Posterior vena cava (tissue), 2 donors: ENCODE results near the gene LTK. TPM values are rescaled to one million over a fixed set of nuclear protein-coding genes. Genes with fewer than 3 reads are reported as not detected.
A peak's percentile ranks its signal among the peaks of the same experiment; 100 is the strongest.
"Not testable (repeated sequence)": the region's sequence is repeated elsewhere in the genome, so short reads cannot be mapped to it uniquely, and the experiment has no call there.

Experiments
- DNase-seq: peaks from one replicate; pipeline ENCODE4 v3.0.0-alpha.2; 2020; ENCODE audit warnings: low spot score
- intact Hi-C, 2 donors: fragments of 100-400 bp; cut with DNase I; formaldehyde crosslinking; loops; one replicate each; pipeline versions ENCODE4 v1.14.1 to v1.14.2; 2022 to 2023
- total RNA-seq, 2 donors: library from RNA; stranded (reverse); fragmentation: NEBNext Ultra II Directional; extraction: Animal tissue kit (Norgen Biotek cat#: 25700); gene quantifications; one replicate each; pipeline ENCODE4 v1.2.1, GENCODE V29; 2021
- donor health status: DM: yes; HTN: yes; CAD: no.
- donor health status: DM: yes; HTN: yes; CAD: no.

LTK gene
- total RNA-seq, 2 donors from 2014 or later = 0.24 to 0.46 TPM

GRCh38 chr15:41484937-41485625 lies 28.5 kb downstream of the LTK start:
- intact Hi-C loops = no loop called here

DNA sequence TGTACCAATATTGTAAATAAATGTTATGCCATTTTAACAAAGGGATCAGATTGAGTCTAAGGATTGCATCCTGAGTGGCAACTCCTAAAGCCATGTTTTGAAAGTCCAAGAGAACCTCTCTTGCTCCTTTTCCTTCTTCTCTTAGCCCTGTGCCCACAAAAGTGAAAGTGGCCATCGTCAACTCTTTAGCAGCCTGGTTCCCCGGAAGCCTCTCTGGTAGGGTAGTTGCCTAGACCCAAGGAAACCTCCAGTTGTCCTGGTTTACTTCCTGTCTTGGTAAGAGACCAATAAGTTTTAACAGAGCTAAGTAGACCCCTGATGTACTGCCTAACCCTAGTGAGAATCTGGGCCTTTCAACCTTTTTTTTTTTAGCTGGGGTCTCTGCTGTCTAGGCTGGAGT lies 30.1 kb downstream of the LTK start:
- intact Hi-C loops = no loop called here
- DNase-seq = peak; percentile 23

More at GRCh38 chr15:41484937-41485625, 28.5 kb downstream of the LTK start:
- DNase-seq = peak; percentile 71

DNA sequence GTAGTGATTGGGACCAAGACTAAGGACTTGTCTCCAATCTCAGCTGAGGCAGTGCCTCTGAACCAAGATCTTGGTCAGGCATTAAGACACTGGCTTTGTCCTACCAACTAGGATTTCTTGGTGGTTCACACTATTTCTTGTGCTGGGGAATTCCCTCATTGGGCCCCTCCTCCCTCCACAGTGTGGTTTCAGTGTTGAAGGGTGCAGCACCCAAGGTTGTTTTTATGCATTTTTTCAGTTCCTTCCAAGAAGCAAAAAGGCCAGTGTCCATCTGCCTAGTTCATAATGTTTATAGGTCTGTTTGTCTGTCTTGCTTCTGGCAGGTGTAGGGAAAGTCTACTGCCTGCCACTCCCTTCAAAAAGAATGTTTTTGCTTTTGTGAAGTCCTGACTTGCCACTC lies 30.5 kb downstream of the LTK start:
- intact Hi-C loops = no loop called here
- DNase-seq = peak; percentile 3

DNA sequence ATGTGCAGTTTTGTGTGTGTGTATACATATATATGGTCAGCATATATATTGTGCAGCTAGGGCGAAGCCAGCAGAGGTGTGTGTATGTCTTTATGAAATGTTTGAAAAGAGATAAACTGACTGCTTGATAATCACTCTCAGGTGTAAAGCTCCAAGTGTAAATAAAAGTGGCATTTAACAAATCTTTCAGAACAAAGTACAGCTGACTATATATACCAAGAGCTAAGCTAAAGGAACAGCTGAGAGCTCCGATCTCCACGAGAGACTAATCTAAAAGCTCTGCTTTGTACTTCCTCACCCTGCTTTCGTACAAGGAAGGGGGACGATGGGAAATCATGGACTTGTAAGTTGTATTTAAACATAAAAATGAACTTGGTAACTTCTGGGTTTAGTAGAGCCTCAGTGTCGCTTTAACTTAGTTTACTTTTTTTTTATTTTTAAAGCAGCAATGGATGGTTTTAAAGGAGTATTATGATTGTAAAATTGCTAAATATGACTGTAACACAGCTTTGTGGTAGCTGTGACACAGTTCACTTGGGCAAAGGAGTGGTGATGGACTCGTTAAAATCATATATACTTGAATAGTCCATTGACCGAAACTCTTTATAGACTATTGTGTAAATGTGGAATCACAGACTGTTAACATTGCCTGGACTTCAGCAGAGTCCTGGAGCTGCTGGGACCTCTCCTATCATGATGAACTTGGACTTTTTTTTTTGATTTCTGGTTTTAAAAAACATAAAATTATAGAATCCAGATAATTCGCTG lies 31.3 kb downstream of the LTK start:
- DNase-seq = no peak
- intact Hi-C loops = no loop called here

DNA sequence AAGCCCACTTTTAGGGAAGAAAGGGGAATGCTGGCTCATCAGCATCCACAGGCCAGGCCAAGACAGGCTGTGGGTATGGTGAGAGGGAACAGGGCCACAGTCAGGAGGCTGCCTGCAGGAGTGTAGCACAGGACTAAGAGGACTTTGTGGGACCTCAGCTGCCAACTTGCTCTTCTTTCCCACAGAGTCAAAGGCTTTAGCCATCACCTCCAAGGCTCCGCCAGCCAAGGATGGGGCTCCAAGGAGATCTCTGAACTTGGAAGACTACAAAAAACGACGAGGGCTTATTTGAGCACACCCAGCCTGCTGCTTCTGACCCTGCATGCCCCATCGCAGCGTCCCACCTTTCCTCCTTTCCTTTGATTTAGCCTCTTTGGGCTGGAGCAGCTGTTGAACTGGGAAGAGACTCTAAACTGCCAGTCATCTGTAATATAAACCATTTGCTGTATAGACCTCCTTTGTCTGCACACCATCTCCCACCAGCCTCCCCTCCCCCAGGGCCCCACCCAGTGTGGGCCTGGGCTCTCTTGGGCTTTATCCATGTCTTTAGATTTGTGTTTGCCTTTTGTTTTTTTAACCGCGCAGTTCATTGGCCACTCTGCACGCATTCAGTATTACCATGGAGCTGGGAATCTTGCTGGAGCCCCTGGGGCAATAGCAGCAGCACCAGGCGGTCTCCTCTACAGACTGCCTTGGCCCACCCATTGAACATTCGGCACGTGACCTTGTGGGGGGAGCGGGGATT lies 33.1 kb downstream of the LTK start:
- peak; percentile 50 for DNase-seq
- intact Hi-C loops = no loop called here

DNA sequence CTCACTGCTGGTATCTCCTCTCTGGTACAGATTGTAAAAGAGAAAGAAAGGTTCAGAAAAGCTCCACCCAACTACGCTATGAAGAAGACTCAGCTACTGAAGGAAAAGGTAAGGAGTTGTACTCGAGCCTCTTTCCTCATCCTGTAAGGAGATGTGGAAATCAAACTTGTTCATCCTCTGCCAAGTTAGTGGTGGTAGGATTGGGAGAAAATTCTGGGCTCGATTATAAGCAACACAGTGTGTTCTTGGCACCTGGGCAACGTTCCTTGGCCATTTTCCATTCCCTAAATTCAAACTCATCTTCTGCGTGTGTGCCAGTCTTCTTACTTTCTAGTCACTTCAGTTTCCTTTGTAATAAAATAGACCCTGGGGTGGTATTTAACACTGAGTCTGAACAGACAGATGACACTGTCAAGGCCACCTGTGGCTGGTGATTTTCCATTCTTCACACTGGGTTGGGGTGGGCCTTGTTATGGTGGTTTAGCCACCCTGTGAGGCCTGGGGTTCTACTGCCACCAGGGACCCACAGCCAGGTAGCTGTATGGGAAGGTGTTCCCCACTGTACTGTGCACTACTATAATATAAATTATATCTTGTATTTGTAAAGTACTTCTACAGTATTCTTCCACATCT lies 37.1 kb downstream of the LTK start:
- DNase-seq = peak; percentile 36

DNA sequence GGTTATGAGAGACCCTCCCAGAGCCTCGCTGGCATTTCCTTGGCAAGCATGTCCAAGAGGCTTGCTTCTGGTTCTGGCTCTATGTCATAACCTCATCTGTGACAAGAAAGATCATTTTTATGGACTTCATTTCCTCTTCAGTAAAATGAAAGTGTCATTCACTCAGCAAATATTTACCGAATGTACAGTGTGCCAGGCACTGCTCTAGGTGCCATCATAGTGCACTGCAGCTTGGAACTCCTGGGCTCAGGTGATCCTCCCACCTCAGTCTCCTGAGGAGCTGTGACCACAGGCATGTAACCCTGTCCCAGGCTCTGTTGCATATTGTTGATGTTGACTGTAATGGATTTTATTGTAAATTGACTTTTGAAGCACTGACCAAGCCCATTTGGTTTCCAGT lies 38.7 kb downstream of the LTK start:
- intact Hi-C loops = no loop called here

More for the DNA sequence above, 37.1 kb downstream of the LTK start:
- intact Hi-C loops = no loop called here

GRCh38 chr15:41474436-41474835 lies 39.2 kb downstream of the LTK start:
- intact Hi-C loops = no loop called here
- no peak for DNase-seq

More for the DNA sequence above, 38.7 kb downstream of the LTK start:
- DNase-seq = no peak

GRCh38 chr15:41473418-41473817 lies 40.2 kb downstream of the LTK start:
- DNase-seq = no peak
- intact Hi-C loops = no loop called here

- DNase-seq, intact Hi-C loops: not testable (repeated sequence)
Observed at GRCh38 chr15:41469644-41470043, 44.0 kb downstream of the LTK start.

DNA sequence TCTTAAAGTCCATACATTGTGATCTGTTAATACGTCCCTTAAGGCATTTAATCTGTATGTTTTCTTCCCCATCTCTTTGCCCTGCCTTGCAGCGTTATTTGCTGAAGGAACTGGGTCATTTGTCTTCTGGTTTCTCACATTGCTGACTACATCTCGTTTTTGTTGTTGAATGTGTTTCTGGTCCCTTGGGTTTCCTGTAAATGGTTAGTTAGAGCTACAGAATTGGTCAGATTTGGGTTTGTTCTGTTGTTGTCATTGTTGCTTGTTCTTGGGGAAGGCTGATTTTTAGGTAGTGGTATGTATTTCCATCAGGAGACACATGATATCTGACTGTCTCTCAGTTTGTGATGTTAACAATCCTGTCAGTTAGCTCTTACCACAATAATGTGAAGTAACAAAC lies 46.9 kb downstream of the LTK start:
- intact Hi-C loops = no loop called here

GRCh38 chr15:41465822-41466421 lies 47.7 kb downstream of the LTK start:
- no peak for DNase-seq
- intact Hi-C loops = no loop called here

More for the DNA sequence above, 46.9 kb downstream of the LTK start:
- DNase-seq = no peak

DNA sequence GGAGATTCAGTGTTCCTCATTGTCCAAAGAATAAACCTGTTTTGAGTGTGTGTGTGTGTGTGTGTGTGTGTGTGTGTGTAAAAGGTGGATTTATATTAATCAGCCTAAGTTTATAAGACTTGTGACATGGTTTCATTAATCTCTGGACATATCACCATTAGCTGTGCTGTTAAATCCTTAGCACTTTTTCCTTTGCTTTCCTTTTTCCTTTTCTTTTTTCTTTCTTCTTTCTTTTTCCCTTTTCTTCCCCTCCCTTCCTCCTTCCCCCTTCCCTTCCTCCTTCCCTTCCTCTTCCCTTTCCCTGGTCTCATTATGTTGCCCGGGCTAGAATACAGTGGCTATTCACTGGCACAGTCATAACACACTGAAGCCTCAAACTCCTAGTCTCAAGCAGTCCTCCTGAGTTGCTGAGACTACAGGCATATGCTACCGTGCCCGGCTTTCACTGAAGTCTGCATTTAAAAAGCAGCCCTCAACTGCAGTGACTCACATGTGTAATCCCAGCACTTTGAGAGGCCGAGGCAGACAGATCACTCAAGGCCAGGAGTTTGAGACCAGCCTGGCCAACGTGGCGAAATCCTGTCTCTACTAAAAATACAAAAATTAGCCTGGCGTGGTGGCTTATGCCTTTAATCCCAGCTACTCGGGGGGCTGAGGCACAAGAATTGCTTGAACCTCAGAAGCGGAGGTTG lies 48.6 kb downstream of the LTK start:
- DNase-seq = no peak
- intact Hi-C loops = no loop called here

- intact Hi-C loops = no loop called here
- DNase-seq = no peak
Observed at GRCh38 chr15:41462084-41462795, 51.4 kb downstream of the LTK start.
